Lung microvascular endothelial cell (primary cell): ENCODE results near the gene RBM19. TPM values are rescaled to one million over a fixed set of nuclear protein-coding genes. Genes with fewer than 3 reads are reported as not detected.

ENCODE experiments used
- DNase-seq, 2 donors: peaks; one replicate each; pipeline versions ENCODE4 v3.0.0 to v3.0.0-alpha.2; 2010; ENCODE audit warnings: low read depth in 2 of 2
- total RNA-seq: library from RNA; depleted of rRNA; stranded (reverse); fragments of >200 nt; gene quantifications from 2 replicates; pipeline ENCODE4 v1.2.1, GENCODE V29; 2014

Gene RBM19
- total RNA-seq, 1 donor from 2014 or later, result 13.5 TPM

- DNase-seq, result no peak
Measured at GRCh38 chr12:113882690-113883089, 83.4 kb downstream of the RBM19 start.

GRCh38 chr12:113880988-113881962 lies 84.8 kb downstream of the RBM19 start:
- DNase-seq, result no peak

- DNase-seq, result no peak
Measured at GRCh38 chr12:113880326-113880725, 85.8 kb downstream of the RBM19 start.

GRCh38 chr12:113879658-113880057 lies 86.5 kb downstream of the RBM19 start:
- no peak for DNase-seq

- no peak for DNase-seq
Measured at GRCh38 chr12:113877607-113878006, 88.5 kb downstream of the RBM19 start.

- no peak for DNase-seq
Measured at GRCh38 chr12:113876160-113876559, 90.0 kb downstream of the RBM19 start.

- DNase-seq, result peak in 1 of 2 donors; percentile 10
Measured at GRCh38 chr12:113875691-113876090, 90.4 kb downstream of the RBM19 start.

GRCh38 chr12:113874999-113875561 lies 91.0 kb downstream of the RBM19 start:
- peak in 1 of 2 donors; percentile 24 for DNase-seq

GRCh38 chr12:113874326-113874725 lies 91.8 kb downstream of the RBM19 start:
- no peak for DNase-seq

- DNase-seq, result no peak
Measured at GRCh38 chr12:113873740-113874139, 92.4 kb downstream of the RBM19 start.

GRCh38 chr12:113870890-113871289 lies 95.2 kb downstream of the RBM19 start:
- DNase-seq, result no peak

- DNase-seq, result no peak
Measured at GRCh38 chr12:113870035-113870434, 96.1 kb downstream of the RBM19 start.

- DNase-seq, result no peak
Measured at GRCh38 chr12:113868365-113868764, 97.8 kb downstream of the RBM19 start.

GRCh38 chr12:113867258-113867657 lies 98.9 kb downstream of the RBM19 start:
- peak; percentile 35 to 39 for DNase-seq

GRCh38 chr12:113866496-113866895 lies 99.6 kb downstream of the RBM19 start:
- no peak for DNase-seq

GRCh38 chr12:113863455-113863845 lies 102.7 kb downstream of the RBM19 start:
- no peak for DNase-seq

GRCh38 chr12:113862590-113863454 lies 103.3 kb downstream of the RBM19 start:
- DNase-seq, result peak; percentile 37 to 88

GRCh38 chr12:113861708-113862312 lies 104.3 kb downstream of the RBM19 start:
- DNase-seq, result no peak

- peak in 1 of 2 donors; percentile 48 for DNase-seq
Measured at GRCh38 chr12:113860950-113861349, 105.2 kb downstream of the RBM19 start.

GRCh38 chr12:113860059-113860820 lies 105.9 kb downstream of the RBM19 start:
- DNase-seq, result no peak
